Psoas muscle (tissue), 8 donors: Measurements from ENCODE around the gene TADA3. TPM values are rescaled to one million over a fixed set of nuclear protein-coding genes. Genes with fewer than 3 reads are reported as not detected.
A peak's percentile ranks its signal among the peaks of the same experiment; 100 is the strongest.
"Not testable (repeated sequence)": the region's sequence is repeated elsewhere in the genome, so short reads cannot be mapped to it uniquely, and the experiment has no call there.

Experiments used
- ATAC-seq, 4 donors: fragments of 200-7000 bp; cut with Tn5 transposase; one replicate each; pipeline ENCODE4 v1.9.1; 2020; ENCODE audit warnings: moderate library complexity in 3 of 4, mild to moderate bottlenecking in 2 of 4
- DNase-seq, 2 donors: peaks; one replicate each; pipeline ENCODE4 v3.0.0-alpha.2; 2020
- H3K27ac ChIP-seq: fragments of 200-600 bp; one replicate; pipeline ENCODE4 v1.8.0; 2022
- H3K27me3 ChIP-seq, 3 donors: fragments of 200-600 bp in 1 of 3; one replicate each; pipeline versions ENCODE4 v1.6.1 to v1.8.0; 2013 to 2022; ENCODE audit warnings: low read length in 2 of 3, mild to moderate bottlenecking in 2 of 3, moderate library complexity in 1 of 3; ENCODE audit not compliant: insufficient read depth in 3 of 3
- H3K36me3 ChIP-seq, 2 donors: fragments of 200-600 bp in 1 of 2; one replicate each; pipeline versions ENCODE4 v1.6.1 to v1.8.0; 2013 to 2022; ENCODE audit warnings: low read depth in 1 of 2, mild to moderate bottlenecking in 1 of 2, moderate library complexity in 1 of 2; ENCODE audit not compliant: insufficient read depth in 1 of 2
- H3K4me1 ChIP-seq: fragments of 200-600 bp; one replicate; pipeline ENCODE4 v1.8.0; 2022
- H3K4me3 ChIP-seq: fragments of 200-600 bp; one replicate; pipeline ENCODE4 v1.8.0; 2022; ENCODE audit warnings: mild to moderate bottlenecking
- H3K9me3 ChIP-seq: fragments of 200-600 bp; one replicate; pipeline ENCODE4 v1.8.0; 2022
- WGBS, 3 donors: extraction: QIAGEN DNeasy Blood & Tissue Kit; methylation state at CpG; one replicate each; pipeline versions ENCODE4 v1.1.6 to v1.1.7; 2013; 5-methylcytosine and 5-hydroxymethylcytosine counted together
- intact Hi-C, 2 donors: fragments of 100-400 bp; cut with DNase I; formaldehyde crosslinking; loops; one replicate each; pipeline versions ENCODE4 v1.11.0 to v1.14.2; 2022
- polyA plus RNA-seq, 3 donors: library from polyadenylated mRNA; stranded (reverse); fragments of 200-250 nt; gene quantifications; one replicate each; pipeline ENCODE4 v1.2.3, GENCODE V29; 2013
- total RNA-seq, 4 donors: library from RNA; stranded (reverse); fragmentation: NEBNext Ultra II Directional in 2 of 4; extraction: Animal tissue kit (Norgen Biotek cat#: 25700) in 2 of 4; gene quantifications; one replicate each; pipeline versions ENCODE4 v1.2.1 to v1.2.4, GENCODE V29; 2021 to 2023
- TF ChIP-seq, protein P1 (sequence below): fragments of 200-600 bp; IDR thresholded peaks from one replicate; pipeline ENCODE4 v1.8.0; 2022; ENCODE audit warnings: antibody characterized with exemption
- donor health status: healthy with polysubstance abuse.
- donor health status: DM: no; HTN: no; CAD: no; lungs with moderate emphysema.
- donor health status: Bipolar disorder and iron deficiency.
- donor health status: healthy.
- donor health status: DM: yes; HTN: yes; CAD: no.
- donor health status: DM: no; HTN: no; CAD: no.
- donor health status: DM: no; HTN: no; CAD: no.
- donor health status: DM: yes; HTN: yes; CAD: no.

The TADA3 gene
- total and polyA plus RNA-seq, 7 donors, result 42.2 to 75.7 (median 43.3) TPM

DNA sequence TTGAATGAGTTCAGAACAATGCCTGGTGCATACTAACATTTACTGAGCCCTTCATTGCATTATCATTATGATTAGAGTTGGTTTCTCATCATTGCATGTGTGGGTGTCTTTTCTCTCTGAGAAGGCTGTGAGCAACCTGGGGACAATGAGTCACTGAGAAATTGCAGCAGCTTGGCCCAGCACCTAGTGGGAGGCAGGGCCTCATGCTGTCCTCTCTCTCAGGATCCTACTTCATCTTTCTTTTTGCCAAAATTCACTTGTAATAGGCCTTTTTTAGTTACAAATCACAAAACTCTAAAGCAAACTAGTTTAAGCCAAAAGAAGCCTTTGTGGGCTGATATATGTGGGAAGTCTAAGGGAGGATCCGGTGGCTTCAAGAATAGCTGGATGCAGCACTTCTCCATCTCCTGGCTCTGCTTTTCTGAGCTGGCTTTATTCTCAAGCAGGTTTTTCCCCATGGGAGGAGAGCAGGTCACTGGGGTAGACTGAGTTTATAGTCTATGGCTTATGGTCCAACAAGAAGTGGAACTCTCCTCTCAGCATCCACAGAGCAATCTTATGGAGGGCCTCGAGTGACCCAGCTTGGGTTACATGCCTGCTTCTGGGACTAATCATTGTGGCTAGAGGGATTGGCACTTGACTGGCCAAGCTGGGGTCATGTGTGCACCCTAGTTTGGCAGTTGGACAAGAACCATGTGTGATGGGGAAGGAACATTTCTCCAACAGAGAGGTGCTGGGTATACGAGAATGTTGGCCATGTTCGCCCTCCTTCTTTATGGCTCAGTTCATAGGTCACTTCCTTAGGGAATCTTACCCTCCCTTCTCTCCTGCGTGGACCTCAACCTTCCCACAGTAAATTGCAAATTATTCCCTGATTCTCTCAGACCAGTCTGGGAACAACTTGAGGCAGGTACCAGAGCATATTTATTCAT, 13.9 kb downstream of the TADA3 start:
- intact Hi-C loops, result no loop called here
- TF ChIP-seq, protein P1, sequence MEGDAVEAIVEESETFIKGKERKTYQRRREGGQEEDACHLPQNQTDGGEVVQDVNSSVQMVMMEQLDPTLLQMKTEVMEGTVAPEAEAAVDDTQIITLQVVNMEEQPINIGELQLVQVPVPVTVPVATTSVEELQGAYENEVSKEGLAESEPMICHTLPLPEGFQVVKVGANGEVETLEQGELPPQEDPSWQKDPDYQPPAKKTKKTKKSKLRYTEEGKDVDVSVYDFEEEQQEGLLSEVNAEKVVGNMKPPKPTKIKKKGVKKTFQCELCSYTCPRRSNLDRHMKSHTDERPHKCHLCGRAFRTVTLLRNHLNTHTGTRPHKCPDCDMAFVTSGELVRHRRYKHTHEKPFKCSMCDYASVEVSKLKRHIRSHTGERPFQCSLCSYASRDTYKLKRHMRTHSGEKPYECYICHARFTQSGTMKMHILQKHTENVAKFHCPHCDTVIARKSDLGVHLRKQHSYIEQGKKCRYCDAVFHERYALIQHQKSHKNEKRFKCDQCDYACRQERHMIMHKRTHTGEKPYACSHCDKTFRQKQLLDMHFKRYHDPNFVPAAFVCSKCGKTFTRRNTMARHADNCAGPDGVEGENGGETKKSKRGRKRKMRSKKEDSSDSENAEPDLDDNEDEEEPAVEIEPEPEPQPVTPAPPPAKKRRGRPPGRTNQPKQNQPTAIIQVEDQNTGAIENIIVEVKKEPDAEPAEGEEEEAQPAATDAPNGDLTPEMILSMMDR, result no peak
- peak in 3 of 4 donors; percentile 34 to 63 (median 61) for ATAC-seq
- peak; percentile 47 to 61 for DNase-seq
- Histone ChIP-seq H3K4me3 (no peak overlapping the region), H3K27ac (no peak overlapping the region), H3K9me3 (no peaks in the 10 kb centered on the region), H3K4me1 (no peaks in the 10 kb centered on the region), H3K36me3 (peaks cover 4 to 40% of the 10 kb centered on the region in 2 donors), H3K27me3 (no peaks in the 10 kb centered on the region)
- WGBS, 3 donors, result 64 to 74% (median 70%) methylated on average over 5 of the region's 5 CpGs

DNA sequence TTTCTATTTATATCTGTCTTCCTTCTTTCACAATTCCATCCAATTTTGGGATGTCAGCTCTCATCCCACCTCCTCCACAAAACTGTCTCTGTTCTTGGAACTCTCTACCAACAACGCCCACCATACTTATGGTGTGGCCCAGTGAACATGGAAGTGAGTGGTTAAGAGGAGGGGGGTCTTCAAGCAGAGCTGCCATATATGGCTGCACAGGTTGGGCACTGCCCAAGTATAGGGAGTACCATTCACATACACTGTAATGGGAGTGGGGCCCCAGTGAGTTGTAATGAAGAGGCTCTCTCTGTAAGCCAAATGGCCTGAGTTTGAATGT, 14.6 kb downstream of the TADA3 start:
- 91 to 100% (median 92%) methylated on average over 1 of the region's 1 CpG for WGBS, 3 donors
- TF ChIP-seq, protein P1, result no peak
- no peaks in the 10 kb centered on the region for H3K27me3 ChIP-seq
- intact Hi-C loops, result no loop called here
- no peak for DNase-seq
- no peak overlapping the region for H3K27ac ChIP-seq
- ATAC-seq, result no peak
- H3K4me1 ChIP-seq, result no peaks in the 10 kb centered on the region
- no peaks in the 10 kb centered on the region for H3K9me3 ChIP-seq
- peaks cover 4 to 32% of the 10 kb centered on the region in 2 donors for H3K36me3 ChIP-seq
- H3K4me3 ChIP-seq, result no peak overlapping the region

DNA sequence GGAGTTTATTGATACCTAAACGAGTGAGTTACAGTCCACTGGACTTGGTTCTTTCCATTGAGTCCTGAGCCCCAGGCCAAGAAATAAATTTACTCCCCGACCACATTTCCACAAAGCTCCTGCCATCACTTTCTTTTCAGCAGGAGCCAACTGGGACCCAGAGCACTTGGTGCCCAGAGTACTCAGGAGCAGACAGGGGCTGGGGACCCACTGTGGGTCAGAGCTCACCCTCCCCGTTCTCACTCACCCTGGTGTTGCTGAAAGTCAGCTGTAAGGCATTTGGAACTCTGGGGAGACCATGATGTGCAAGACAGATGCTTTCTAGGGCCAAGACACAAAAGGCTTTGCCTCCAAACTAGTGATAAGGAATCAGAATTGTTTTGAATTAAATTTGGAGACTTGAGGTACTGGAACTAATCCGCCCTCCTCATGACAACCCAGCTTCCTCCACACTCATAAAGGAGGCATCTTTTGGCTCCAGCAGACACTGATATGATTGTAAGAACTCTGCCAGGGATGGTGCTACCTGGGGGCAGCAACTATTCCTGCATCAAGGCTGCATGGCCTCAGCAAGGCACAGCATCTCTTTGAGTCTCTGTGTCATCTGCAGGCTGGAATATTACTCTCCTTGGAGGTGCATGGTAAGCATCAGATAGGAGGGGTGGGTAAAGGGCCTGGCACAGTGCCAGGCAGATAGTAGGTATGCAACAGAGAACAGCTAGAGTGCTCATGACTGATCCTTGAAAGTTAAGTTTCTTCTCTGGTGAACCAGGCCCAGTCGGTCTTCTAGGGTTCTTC, 15.2 kb downstream of the TADA3 start:
- no peak overlapping the region for H3K27ac ChIP-seq
- peaks cover 4 to 27% of the 10 kb centered on the region in 2 donors for H3K36me3 ChIP-seq
- WGBS, 3 donors, result 69 to 83% (median 76%) methylated on average over 5 of the region's 5 CpGs
- H3K9me3 ChIP-seq, result no peaks in the 10 kb centered on the region
- intact Hi-C loops, result no loop called here
- TF ChIP-seq, protein P1, result no peak
- no peaks in the 10 kb centered on the region for H3K27me3 ChIP-seq
- no peaks in the 10 kb centered on the region for H3K4me1 ChIP-seq
- DNase-seq, result no peak
- no peak for ATAC-seq
- H3K4me3 ChIP-seq, result no peak overlapping the region

DNA sequence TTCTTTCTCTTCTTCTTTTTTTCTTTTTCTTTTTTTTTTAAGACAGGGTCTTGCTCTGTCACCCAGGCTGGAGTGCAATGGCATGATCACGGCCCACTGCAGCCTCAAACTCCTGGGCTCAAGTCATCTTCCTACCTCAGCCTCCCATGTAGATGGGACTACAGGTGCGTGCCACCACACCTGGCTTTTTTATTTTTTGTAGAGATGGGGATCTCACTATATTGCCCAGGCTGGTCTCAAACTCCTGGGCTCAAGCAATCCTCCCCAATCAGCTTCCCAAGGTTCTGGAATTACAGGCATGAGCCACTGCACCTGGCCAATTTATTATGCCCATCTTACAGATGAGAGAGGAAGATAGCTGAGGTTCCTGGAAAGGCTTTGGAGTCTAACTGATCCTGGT, 21.3 kb downstream of the TADA3 start:
- not testable (repeated sequence) for H3K27me3 ChIP-seq, H3K27ac ChIP-seq

DNA sequence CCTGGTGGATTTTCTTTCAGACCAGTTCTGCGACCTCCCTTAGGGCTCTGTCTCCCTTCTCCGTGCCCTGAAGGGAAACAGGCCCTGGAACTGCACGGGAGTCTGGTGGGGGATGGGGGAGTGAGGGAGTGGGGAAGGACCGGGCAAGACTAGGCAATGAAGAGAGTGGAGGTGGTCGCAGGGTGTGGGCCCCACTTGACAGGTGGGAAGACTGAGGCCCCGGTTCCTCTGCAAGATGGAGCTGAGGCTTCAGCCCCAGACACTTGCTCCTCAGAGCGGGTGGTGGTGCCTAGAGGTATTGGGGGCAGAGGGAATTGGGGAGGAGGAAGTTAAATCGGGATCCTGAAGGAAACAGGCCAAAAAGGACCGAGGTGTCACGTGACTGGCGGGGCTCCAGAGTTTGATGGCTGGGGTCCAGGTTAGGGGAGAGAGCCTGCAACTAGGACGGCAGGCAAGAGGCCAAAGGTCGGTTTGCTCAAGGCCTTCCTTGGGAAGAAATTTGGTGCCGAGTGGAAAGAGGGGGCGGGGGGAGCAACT, 21.9 kb downstream of the TADA3 start:
- intact Hi-C loops, result no loop called here

More for the DNA sequence above, 21.3 kb downstream of the TADA3 start:
- DNase-seq, H3K4me3 ChIP-seq, ATAC-seq, H3K36me3 ChIP-seq, H3K9me3 ChIP-seq, H3K4me1 ChIP-seq, intact Hi-C loops: not testable (repeated sequence)
- 86 to 93% (median 91%) methylated on average over 2 of the region's 2 CpGs for WGBS, 3 donors

More for the DNA sequence above, 21.9 kb downstream of the TADA3 start:
- TF ChIP-seq, protein P1, result no peak
- peak overlapping the region; percentile 64 for H3K27ac ChIP-seq
- DNase-seq (peak; percentile 91 to 95), ATAC-seq (peak; percentile 7 to 52 (median 32))
- peaks cover 0 to 5% (median 0%) of the 10 kb centered on the region in 3 donors for H3K27me3 ChIP-seq
- peaks cover 0 to 5% of the 10 kb centered on the region in 2 donors for H3K36me3 ChIP-seq
- no peaks in the 10 kb centered on the region for H3K9me3 ChIP-seq
- WGBS, 3 donors, result 11 to 12% (median 12%) methylated on average over 15 of the region's 15 CpGs
- no peaks in the 10 kb centered on the region for H3K4me1 ChIP-seq
- peak overlapping the region; percentile 71 for H3K4me3 ChIP-seq
